IPS-11a (cell line): Measurements from ENCODE around the gene SLC23A2.
"Not testable (repeated sequence)": the region's sequence is repeated elsewhere in the genome, so short reads cannot be mapped to it uniquely, and the experiment has no call there.

ENCODE experiments used
- H3K4me3 ChIP-seq: one replicate; pipeline ENCODE4 v1.5.1; 2013; ENCODE audit warnings: low read depth, low read length, control low read depth

SLC23A2 gene

GRCh38 chr20:4883051-4883450, 118.3 kb downstream of the SLC23A2 start:
- no peak overlapping the region for H3K4me3 ChIP-seq

- H3K4me3 ChIP-seq = no peak overlapping the region
Measured at GRCh38 chr20:4881006-4881730, 120.1 kb downstream of the SLC23A2 start.

- no peak overlapping the region for H3K4me3 ChIP-seq
Measured at GRCh38 chr20:4880051-4880450, 121.3 kb downstream of the SLC23A2 start.

- H3K4me3 ChIP-seq = not testable (repeated sequence)
Measured at GRCh38 chr20:4878099-4878498, 123.2 kb downstream of the SLC23A2 start.

GRCh38 chr20:4876731-4877130, 124.6 kb downstream of the SLC23A2 start:
- H3K4me3 ChIP-seq = no peak overlapping the region

- no peak overlapping the region for H3K4me3 ChIP-seq
Measured at GRCh38 chr20:4876301-4876700, 125.0 kb downstream of the SLC23A2 start.

- H3K4me3 ChIP-seq = no peak overlapping the region
Measured at GRCh38 chr20:4875578-4876067, 125.7 kb downstream of the SLC23A2 start.

- no peak overlapping the region for H3K4me3 ChIP-seq
Measured at GRCh38 chr20:4873396-4873795, 127.9 kb downstream of the SLC23A2 start.

GRCh38 chr20:4871486-4871885, 129.8 kb downstream of the SLC23A2 start:
- H3K4me3 ChIP-seq = no peak overlapping the region

GRCh38 chr20:4870906-4871305, 130.4 kb downstream of the SLC23A2 start:
- no peak overlapping the region for H3K4me3 ChIP-seq

GRCh38 chr20:4869290-4870193, 131.8 kb downstream of the SLC23A2 start:
- no peak overlapping the region for H3K4me3 ChIP-seq

GRCh38 chr20:4867051-4867450, 134.3 kb downstream of the SLC23A2 start:
- H3K4me3 ChIP-seq = no peak overlapping the region

GRCh38 chr20:4866429-4866828, 134.9 kb downstream of the SLC23A2 start:
- H3K4me3 ChIP-seq = no peak overlapping the region

- H3K4me3 ChIP-seq = no peak overlapping the region
Measured at GRCh38 chr20:4864311-4864752, 137.0 kb downstream of the SLC23A2 start.

GRCh38 chr20:4862661-4863060, 138.6 kb downstream of the SLC23A2 start:
- no peak overlapping the region for H3K4me3 ChIP-seq

GRCh38 chr20:4861961-4862360, 139.3 kb downstream of the SLC23A2 start:
- no peak overlapping the region for H3K4me3 ChIP-seq

- no peak overlapping the region for H3K4me3 ChIP-seq
Measured at GRCh38 chr20:4858000-4858399, 143.3 kb downstream of the SLC23A2 start.

GRCh38 chr20:4856022-4856755, 145.1 kb downstream of the SLC23A2 start:
- no peak overlapping the region for H3K4me3 ChIP-seq

GRCh38 chr20:4855555-4855954, 145.8 kb downstream of the SLC23A2 start:
- H3K4me3 ChIP-seq = no peak overlapping the region

- no peak overlapping the region for H3K4me3 ChIP-seq
Measured at GRCh38 chr20:4855097-4855496, 146.2 kb downstream of the SLC23A2 start.

- no peak overlapping the region for H3K4me3 ChIP-seq
Measured at GRCh38 chr20:4854561-4854901, 146.8 kb downstream of the SLC23A2 start.
